Measurements from ENCODE around the gene SUPT20HL1. TPM values are rescaled to one million over a fixed set of nuclear protein-coding genes. Genes with fewer than 3 reads are reported as not detected.

Gene SUPT20HL1
- total and polyA plus RNA-seq, 11 donors, result not detected

- DNase-seq, result no peak
- ATAC-seq, result no peak
- intact Hi-C loops (cut with DNase I), result no loop called here
- Histone ChIP-seq H3K9me3 (no peaks in the 10 kb centered on the region), H3K4me1 (no peaks in the 10 kb centered on the region), H3K27ac (no peak overlapping the region), H3K4me3 (no peak overlapping the region), H3K36me3 (no peaks in the 10 kb centered on the region), H3K27me3 (peaks cover 0 to 49% (median 0%) of the 10 kb centered on the region in 9 donors)
- WGBS, 4 donors, result 65 to 87% (median 75%) methylated on average over 4 of the region's 4 CpGs
- TF ChIP-seq POLR2A (IDR thresholded peaks at IDR 0.05), result no peak
- no peak for TF ChIP-seq CTCF (IDR thresholded peaks at IDR 0.05)
Observed at GRCh38 chrX:24332878-24333277, 27.6 kb upstream of the SUPT20HL1 start.

GRCh38 chrX:24333371-24333770 lies 27.1 kb upstream of the SUPT20HL1 start:
- Histone ChIP-seq H3K36me3 (no peaks in the 10 kb centered on the region), H3K27ac (no peak overlapping the region), H3K4me1 (no peaks in the 10 kb centered on the region), H3K9me3 (no peaks in the 10 kb centered on the region), H3K27me3 (peaks cover 0 to 47% (median 0%) of the 10 kb centered on the region in 9 donors), H3K4me3 (no peak overlapping the region)
- intact Hi-C loops (cut with DNase I), result no loop called here
- WGBS, 4 donors, result 75 to 87% (median 80%) methylated on average over 1 of the region's 1 CpG
- TF ChIP-seq CTCF (IDR thresholded peaks at IDR 0.05) (no peak), POLR2A (IDR thresholded peaks at IDR 0.05) (no peak)
- no peak for DNase-seq
- ATAC-seq, result no peak

- Histone ChIP-seq H3K36me3 (no peaks in the 10 kb centered on the region), H3K4me1 (no peaks in the 10 kb centered on the region), H3K27me3 (peaks cover 0 to 37% (median 0%) of the 10 kb centered on the region in 9 donors), H3K9me3 (no peaks in the 10 kb centered on the region), H3K27ac (no peak overlapping the region), H3K4me3 (no peak overlapping the region)
- TF ChIP-seq CTCF (IDR thresholded peaks at IDR 0.05) (no peak), POLR2A (IDR thresholded peaks at IDR 0.05) (no peak)
- ATAC-seq (no peak), DNase-seq (no peak)
- intact Hi-C loops (cut with DNase I), result no loop called here
Observed at GRCh38 chrX:24334461-24334860, 26.0 kb upstream of the SUPT20HL1 start.

- Histone ChIP-seq H3K9me3 (no peaks in the 10 kb centered on the region), H3K27me3 (peaks cover 0 to 33% (median 0%) of the 10 kb centered on the region in 9 donors), H3K36me3 (no peaks in the 10 kb centered on the region), H3K4me1 (no peaks in the 10 kb centered on the region), H3K27ac (no peak overlapping the region), H3K4me3 (no peak overlapping the region)
- DNase-seq (no peak), ATAC-seq (no peak)
- 60 to 100% (median 81%) methylated on average over 1 of the region's 1 CpG for WGBS, 4 donors
- TF ChIP-seq POLR2A (IDR thresholded peaks at IDR 0.05) (no peak), CTCF (IDR thresholded peaks at IDR 0.05) (no peak)
- intact Hi-C loops (cut with DNase I), result no loop called here
Observed at GRCh38 chrX:24335871-24336270, 24.6 kb upstream of the SUPT20HL1 start.
